NCI-H345 treated with DMSO at 0.1 percent for 48 hours (cell line): ENCODE results near the gene CCDC185.

Experiments
- DNase-seq: peaks from one replicate; lab custom pipeline; 2025; ENCODE audit not compliant: unreplicated experiment; lab: John Stamatoyannopoulos, UW

The CCDC185 gene

GRCh38 chr1:223429313-223429731, 36.1 kb downstream of the CCDC185 start:
- no peak for DNase-seq

- DNase-seq: no peak
Measured at GRCh38 chr1:223429821-223430220, 36.6 kb downstream of the CCDC185 start.

- no peak for DNase-seq
Measured at GRCh38 chr1:223430236-223430635, 37.0 kb downstream of the CCDC185 start.

- DNase-seq: no peak
Measured at GRCh38 chr1:223437151-223437550, 43.9 kb downstream of the CCDC185 start.

- no peak for DNase-seq
Measured at GRCh38 chr1:223443397-223443796, 50.2 kb downstream of the CCDC185 start.

- no peak for DNase-seq
Measured at GRCh38 chr1:223444411-223444810, 51.2 kb downstream of the CCDC185 start.
